HUES64 (cell line): ENCODE data around the gene CCDC9.

Source experiments
- H3K27ac ChIP-seq: 2 replicates; pipeline ENCODE4 v1.7.0; 2013; ENCODE audit warnings: low read depth, low read length, inconsistent platforms
- H3K27me3 ChIP-seq: 2 replicates; pipeline ENCODE4 v1.6.1; 2013; ENCODE audit warnings: mild to moderate bottlenecking, low read length; ENCODE audit not compliant: insufficient read depth
- H3K36me3 ChIP-seq: 2 replicates; pipeline ENCODE4 v1.6.1; 2013; ENCODE audit warnings: mild to moderate bottlenecking, low read length; ENCODE audit not compliant: insufficient read depth
- H3K4me1 ChIP-seq: 2 replicates; pipeline ENCODE4 v1.6.1; 2013; ENCODE audit warnings: mild to moderate bottlenecking, low read length, moderate library complexity; ENCODE audit not compliant: insufficient read depth
- H3K4me3 ChIP-seq: 2 replicates; pipeline ENCODE4 v1.5.1; 2013; ENCODE audit warnings: mild to moderate bottlenecking, low read length, moderate library complexity
- H3K9ac ChIP-seq: 2 replicates; pipeline ENCODE4 v1.6.1; 2013; ENCODE audit warnings: mild to moderate bottlenecking, low read depth, low read length
- H3K9me3 ChIP-seq: 2 replicates; pipeline ENCODE4 v1.6.1; 2013; ENCODE audit warnings: low read depth, low read length; ENCODE audit not compliant: insufficient read depth
- whole genome bisulfite sequencing: fragments of 150-250, 120-280 bp; methylation state at CpG from one replicate; pipeline ENCODE4 v1.1.7; 2013; ENCODE audit warnings: missing lambda C conversion rate; 5-methylcytosine and 5-hydroxymethylcytosine counted together

The CCDC9 gene

GRCh38 chr19:47227352-47228167, 28.8 kb upstream of the CCDC9 start:
- H3K4me1 ChIP-seq = peaks cover 21% of the 10 kb centered on the region

GRCh38 chr19:47228168-47228936, 28.0 kb upstream of the CCDC9 start:
- Histone ChIP-seq H3K4me1 (peaks cover 21% of the 10 kb centered on the region), H3K9ac (peak overlapping the region; percentile 67), H3K4me3 (peak overlapping the region; percentile 70), H3K36me3 (peaks cover 4% of the 10 kb centered on the region), H3K27me3 (peaks cover 4% of the 10 kb centered on the region), H3K9me3 (no peaks in the 10 kb centered on the region), H3K27ac (peak overlapping the region; percentile 98; the same call in 1 of the 2 replicates)
- WGBS = 2% methylated on average over 49 of the region's 50 CpGs

More at GRCh38 chr19:47227352-47228167, 28.8 kb upstream of the CCDC9 start:
- H3K36me3 ChIP-seq = peaks cover 4% of the 10 kb centered on the region
- H3K27ac ChIP-seq = peak overlapping the region; percentile 98
- peak overlapping the region; percentile 70 for H3K4me3 ChIP-seq
- H3K9ac ChIP-seq = peak overlapping the region; percentile 79
- peaks cover 4% of the 10 kb centered on the region for H3K27me3 ChIP-seq
- no peaks in the 10 kb centered on the region for H3K9me3 ChIP-seq
- under 1% methylated on average over 27 of the region's 27 CpGs for WGBS

GRCh38 chr19:47228937-47229675, 27.2 kb upstream of the CCDC9 start:
- H3K36me3 ChIP-seq = no peaks in the 10 kb centered on the region
- H3K27ac ChIP-seq = no peak overlapping the region; the same call in 1 of the 2 replicates
- peak overlapping the region; percentile 70 for H3K4me3 ChIP-seq
- peaks cover 4% of the 10 kb centered on the region for H3K27me3 ChIP-seq
- H3K9ac ChIP-seq = peak overlapping the region; percentile 67; the same call in 1 of the 2 replicates
- 38% methylated on average over 10 of the region's 10 CpGs for WGBS
- no peaks in the 10 kb centered on the region for H3K9me3 ChIP-seq
- peaks cover 21% of the 10 kb centered on the region for H3K4me1 ChIP-seq

GRCh38 chr19:47229676-47230053, 26.7 kb upstream of the CCDC9 start:
- H3K27ac ChIP-seq = no peak overlapping the region
- peaks cover 21% of the 10 kb centered on the region for H3K4me1 ChIP-seq
- peaks cover 4% of the 10 kb centered on the region for H3K27me3 ChIP-seq
- H3K36me3 ChIP-seq = no peaks in the 10 kb centered on the region
- H3K4me3 ChIP-seq = peak overlapping the region; percentile 70
- WGBS = 7% methylated on average over 9 of the region's 9 CpGs
- no peaks in the 10 kb centered on the region for H3K9me3 ChIP-seq
- peak overlapping the region; percentile 23 for H3K9ac ChIP-seq

- H3K9me3 ChIP-seq = no peaks in the 10 kb centered on the region
- peak overlapping the region; percentile 29 for H3K9ac ChIP-seq
- peak overlapping the region; percentile 70 for H3K4me3 ChIP-seq
- H3K27ac ChIP-seq = peak overlapping the region; percentile 76; the same call in 1 of the 2 replicates
- H3K27me3 ChIP-seq = peaks cover 4% of the 10 kb centered on the region
- H3K36me3 ChIP-seq = no peaks in the 10 kb centered on the region
- under 1% methylated on average over 81 of the region's 84 CpGs for WGBS
- peaks cover 20% of the 10 kb centered on the region for H3K4me1 ChIP-seq
Observed at GRCh38 chr19:47230054-47230920, 26.0 kb upstream of the CCDC9 start.

- Histone ChIP-seq H3K36me3 (no peaks in the 10 kb centered on the region), H3K4me1 (peaks cover 14% of the 10 kb centered on the region), H3K27me3 (peaks cover 4% of the 10 kb centered on the region), H3K27ac (peak within 1 kb of the TSS; percentile 76; the same call in 1 of the 2 replicates), H3K9ac (peak within 1 kb of the TSS; percentile 78), H3K9me3 (no peaks in the 10 kb centered on the region), H3K4me3 (peak within 1 kb of the TSS; percentile 70)
- WGBS = under 1% methylated on average over 43 of the region's 43 CpGs
Observed at GRCh38 chr19:47230921-47231214, 25.5 kb upstream of the CCDC9 start, which contains the start of gene BBC3. TSS of gene BBC3 (minus strand) at chr19:47231199. CDS start at chr19:47228431, 2,768 bp downstream.

GRCh38 chr19:47231215-47232054, 24.9 kb upstream of the CCDC9 start:
- Histone ChIP-seq H3K27ac (peak overlapping the region; percentile 29; the same call in 1 of the 2 replicates), H3K4me1 (peaks cover 14% of the 10 kb centered on the region; the same call in 1 of the 2 replicates), H3K36me3 (no peaks in the 10 kb centered on the region), H3K4me3 (peak overlapping the region; percentile 70), H3K9me3 (no peaks in the 10 kb centered on the region), H3K9ac (peak overlapping the region; percentile 78), H3K27me3 (peaks cover 4% of the 10 kb centered on the region)
- WGBS = 9% methylated on average over 51 of the region's 51 CpGs

GRCh38 chr19:47232422-47233211, 23.7 kb upstream of the CCDC9 start:
- H3K4me1 ChIP-seq = peaks cover 10% of the 10 kb centered on the region; the same call in 1 of the 2 replicates
- H3K4me3 ChIP-seq = no peak overlapping the region
- H3K9ac ChIP-seq = no peak overlapping the region
- peak overlapping the region; percentile 33; the same call in 1 of the 2 replicates for H3K27ac ChIP-seq
- H3K36me3 ChIP-seq = no peaks in the 10 kb centered on the region
- WGBS = 81% methylated on average over 16 of the region's 16 CpGs
- no peaks in the 10 kb centered on the region for H3K9me3 ChIP-seq
- H3K27me3 ChIP-seq = peaks cover 4% of the 10 kb centered on the region

- Histone ChIP-seq H3K9ac (no peak overlapping the region), H3K4me1 (peaks cover 20% of the 10 kb centered on the region), H3K36me3 (no peaks in the 10 kb centered on the region), H3K9me3 (no peaks in the 10 kb centered on the region), H3K4me3 (no peak overlapping the region), H3K27ac (no peak overlapping the region), H3K27me3 (peaks cover 25% of the 10 kb centered on the region)
- 92% methylated on average over 12 of the region's 12 CpGs for WGBS
Observed at GRCh38 chr19:47236072-47236675, 20.2 kb upstream of the CCDC9 start.
